Activated CD8-positive, alpha-beta memory T cell treated with anti-CD3 and anti-CD28 coated beads for 24 hours (primary cell): ENCODE measurements around the gene GNPNAT1.
"Not testable (repeated sequence)": the region's sequence is repeated elsewhere in the genome, so short reads cannot be mapped to it uniquely, and the experiment has no call there.

ENCODE experiments used
- DNase-seq: peaks from one replicate; pipeline ENCODE4 v3.0.0-alpha.2; 2020

The GNPNAT1 gene

DNA sequence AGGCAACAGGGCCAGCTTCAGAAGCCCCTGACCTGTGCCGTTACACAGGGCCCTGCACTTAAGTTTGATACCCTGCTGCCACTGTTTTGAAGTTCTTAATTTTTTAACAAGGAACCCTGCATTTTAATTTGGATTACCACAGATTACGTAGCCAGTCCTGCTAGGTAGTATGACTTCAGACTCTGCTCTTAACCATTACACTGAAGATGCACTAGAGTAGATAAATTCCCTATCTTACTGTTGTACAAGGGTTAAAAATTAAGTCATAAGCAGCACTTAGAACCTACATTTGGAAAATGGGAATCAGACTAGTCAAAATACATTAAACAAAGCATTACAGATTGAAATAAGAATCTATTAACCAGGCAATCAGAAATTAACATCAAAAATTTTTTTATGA is 2.3 kb downstream of the GNPNAT1 start:
- DNase-seq = no peak

DNA sequence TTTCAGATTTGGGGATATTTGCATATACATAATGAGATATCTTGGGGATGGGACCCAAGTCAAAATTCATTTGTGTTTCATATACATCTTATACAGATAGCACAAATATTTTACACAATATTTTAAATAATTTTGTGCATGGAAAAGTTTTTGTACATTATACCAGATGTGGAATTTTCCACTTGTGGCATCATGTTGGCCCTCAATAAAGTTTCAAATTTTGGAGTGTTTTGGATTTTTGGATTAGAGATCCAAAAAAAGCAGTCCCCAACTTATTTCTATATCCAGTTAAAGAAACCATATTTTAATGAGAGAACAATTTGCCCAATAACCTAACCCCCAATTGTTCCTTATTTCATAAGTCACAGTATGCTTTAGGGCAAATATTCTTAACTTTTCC is 4.5 kb downstream of the GNPNAT1 start:
- DNase-seq = no peak

DNA sequence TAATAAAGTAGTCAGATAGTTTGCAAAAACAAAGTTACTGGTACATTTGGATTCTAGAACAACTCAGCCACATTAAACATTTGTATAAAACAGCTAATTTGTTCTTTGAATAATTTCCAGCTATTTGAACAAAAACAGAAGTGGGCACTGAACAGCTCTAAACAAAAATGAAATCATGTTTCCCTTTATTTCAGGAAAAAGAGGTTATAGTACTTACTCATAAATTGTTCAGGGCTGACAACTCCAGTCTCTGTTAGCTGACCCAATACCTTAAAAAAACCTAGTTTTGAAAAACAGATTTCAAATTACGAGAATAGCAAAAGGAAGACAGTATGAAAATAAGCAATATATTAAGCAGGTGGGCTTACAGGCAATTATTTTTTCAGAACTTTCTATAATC is 8.2 kb downstream of the GNPNAT1 start:
- DNase-seq = no peak

GRCh38 chr14:52781629-52782028 is 9.8 kb downstream of the GNPNAT1 start:
- DNase-seq = no peak

DNA sequence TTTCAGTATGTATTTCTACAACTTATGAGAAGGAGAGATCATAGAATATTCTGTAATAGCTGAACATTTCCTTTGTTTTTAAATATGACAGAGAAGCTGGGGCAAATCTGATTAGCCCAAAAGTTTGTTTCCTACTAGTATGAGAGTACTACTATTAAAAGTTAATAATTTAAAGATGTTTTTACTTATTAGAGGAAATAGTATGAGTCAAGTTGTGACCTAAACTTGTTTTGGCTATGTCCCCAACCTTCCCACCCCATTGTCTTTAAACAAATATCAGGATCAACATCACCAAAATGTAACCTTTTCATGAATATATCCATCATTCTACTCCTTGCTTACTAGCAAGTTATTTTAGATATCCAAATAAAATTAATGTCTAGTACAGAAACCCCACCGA is 10.5 kb downstream of the GNPNAT1 start:
- DNase-seq = no peak

- no peak for DNase-seq
Observed at GRCh38 chr14:52778702-52779101, 12.7 kb downstream of the GNPNAT1 start.

DNA sequence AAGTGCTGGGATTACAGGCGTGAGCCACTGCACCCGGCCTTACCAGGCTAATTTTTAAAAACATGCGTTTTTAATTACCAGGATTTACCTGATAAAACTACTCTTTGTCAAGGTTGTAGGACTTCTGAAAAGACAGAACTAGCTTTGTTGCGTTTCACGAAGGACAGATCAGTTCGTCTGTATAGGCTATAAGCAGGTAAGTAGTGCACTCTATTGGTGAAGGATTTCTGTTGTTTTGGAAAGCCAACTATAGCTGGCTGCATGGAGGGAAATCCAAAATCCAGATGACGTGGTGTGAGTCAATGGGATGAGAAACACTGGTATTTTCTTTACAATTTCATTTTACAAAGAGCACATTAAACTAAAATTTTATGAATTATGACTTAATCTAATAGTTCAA is 14.6 kb downstream of the GNPNAT1 start:
- no peak for DNase-seq

- DNase-seq = no peak
Observed at GRCh38 chr14:52769887-52770286, 21.5 kb downstream of the GNPNAT1 start.

DNA sequence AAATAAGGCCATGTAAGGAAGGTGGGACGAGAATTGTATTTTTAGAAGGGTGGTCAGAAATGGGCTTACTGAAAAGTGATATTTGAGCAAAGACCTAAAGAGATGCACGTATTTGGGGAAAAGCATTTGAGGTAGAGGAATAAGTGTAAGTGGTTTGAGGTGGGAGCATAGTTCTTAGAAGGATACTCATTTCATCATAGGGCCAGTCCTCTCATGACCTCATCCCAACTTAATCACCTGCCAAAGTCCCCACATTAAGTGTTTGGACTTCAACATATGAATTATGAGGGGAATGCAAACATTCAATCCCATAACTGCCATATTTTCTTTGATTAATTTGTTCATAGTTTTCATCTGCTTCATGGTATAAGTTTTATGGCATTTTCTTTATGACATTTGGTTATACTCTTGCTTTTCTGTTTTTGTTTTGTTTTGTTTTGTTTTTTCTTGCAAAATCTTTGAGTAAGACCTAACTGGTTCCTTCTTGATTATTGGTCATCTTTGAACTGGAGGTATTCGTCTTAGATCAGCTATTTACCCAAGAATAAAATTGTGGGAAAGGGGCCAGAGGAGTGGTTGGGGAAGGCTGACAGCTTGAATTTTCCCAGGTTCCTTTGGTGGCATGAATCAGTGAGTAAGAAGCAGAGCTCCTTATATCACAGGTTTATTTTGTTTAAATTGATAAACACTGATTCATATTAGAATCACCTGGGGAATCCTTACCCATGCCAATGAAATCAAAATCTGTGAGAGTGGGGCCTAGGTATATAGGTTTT is 24.2 kb downstream of the GNPNAT1 start:
- no peak for DNase-seq

DNA sequence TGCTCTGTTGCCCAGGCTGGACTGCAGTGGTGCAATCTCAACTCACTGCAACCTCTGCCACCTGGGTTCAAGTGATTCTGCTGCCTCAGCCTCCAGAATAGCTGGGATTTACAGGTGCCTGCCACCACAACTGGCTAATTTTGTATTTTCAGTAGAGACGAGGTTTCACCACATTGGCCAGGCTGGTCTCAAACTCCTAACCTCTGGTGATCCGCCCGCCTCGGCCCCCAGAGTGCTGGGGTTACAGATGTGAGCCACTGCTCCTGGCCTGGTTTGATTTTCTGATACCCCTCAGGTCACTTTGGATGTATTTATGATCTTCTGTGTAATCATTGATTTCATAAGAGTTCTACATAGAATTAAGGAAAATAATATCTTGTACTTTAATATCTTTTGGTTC is 28.5 kb downstream of the GNPNAT1 start:
- DNase-seq = not testable (repeated sequence)

- no peak for DNase-seq
Observed at GRCh38 chr14:52759145-52759544, 32.3 kb downstream of the GNPNAT1 start.

- DNase-seq = no peak
Observed at GRCh38 chr14:52755607-52756316, 35.6 kb downstream of the GNPNAT1 start.

DNA sequence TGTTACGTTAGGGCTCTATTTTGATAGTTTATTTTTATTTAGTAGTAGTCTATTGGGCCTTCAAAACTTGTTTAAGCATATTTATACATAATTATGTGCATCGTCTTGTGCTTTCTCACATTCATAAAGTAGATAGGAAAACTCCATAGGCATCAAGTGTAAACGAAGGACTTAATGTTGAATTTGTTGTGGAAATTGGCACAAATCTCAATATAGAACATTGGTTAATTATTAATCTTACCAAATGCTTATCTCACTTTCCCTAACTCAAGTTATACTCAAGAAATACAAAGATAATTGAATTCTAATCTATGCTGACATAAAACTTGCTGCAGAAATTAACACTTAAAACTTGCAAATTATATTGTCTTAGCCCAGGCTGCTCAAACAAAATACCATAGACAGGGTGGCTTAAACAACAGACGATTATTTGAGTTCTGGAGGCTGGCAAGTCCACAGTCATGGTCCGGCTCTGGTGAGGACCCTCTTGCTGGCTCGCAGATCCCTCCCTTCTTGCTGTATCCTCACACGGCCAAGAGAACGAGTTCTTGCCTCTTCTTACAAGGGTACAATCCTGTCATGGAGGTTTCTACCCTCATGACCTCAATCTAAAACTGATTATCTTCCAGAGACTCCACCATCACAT is 42.6 kb downstream of the GNPNAT1 start:
- no peak for DNase-seq

DNA sequence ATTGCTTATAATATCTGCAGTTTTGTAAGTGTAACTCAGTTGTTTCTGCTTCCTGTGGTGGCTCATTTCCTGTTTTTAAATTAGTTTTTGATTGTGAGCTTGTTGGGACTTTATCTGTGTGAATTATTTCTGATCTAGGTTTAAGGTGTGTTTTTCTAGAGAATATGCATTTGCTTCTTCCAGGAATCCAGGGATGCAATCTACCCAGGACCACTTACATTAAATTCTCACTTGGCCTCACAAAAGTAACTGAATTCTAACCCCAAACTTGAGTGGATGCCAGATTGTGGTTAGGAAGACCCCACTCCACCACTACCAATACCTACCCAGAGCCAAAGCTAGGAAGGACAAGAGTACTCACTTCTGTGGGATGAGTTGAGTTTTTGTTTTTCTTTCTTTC is 49.5 kb downstream of the GNPNAT1 start:
- peak; percentile 53 for DNase-seq

DNA sequence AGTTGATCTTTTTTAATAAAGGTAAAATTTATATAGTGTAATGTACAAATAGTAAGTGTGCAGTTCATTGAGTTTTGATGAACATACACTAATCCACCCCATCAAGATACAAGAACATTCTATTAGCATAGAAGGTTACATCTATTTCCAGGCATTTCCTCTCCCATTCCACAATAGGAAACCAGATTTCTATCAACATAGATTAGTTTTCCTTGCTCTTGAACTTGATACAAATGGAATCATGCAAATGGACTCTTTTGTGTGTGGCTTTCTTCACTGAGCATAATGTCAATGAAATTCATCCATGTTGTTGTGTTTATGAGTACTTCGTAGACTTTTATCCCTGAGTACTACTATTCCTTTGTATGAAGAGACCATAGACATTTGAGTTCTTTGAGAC is 50.7 kb downstream of the GNPNAT1 start:
- DNase-seq = no peak

DNA sequence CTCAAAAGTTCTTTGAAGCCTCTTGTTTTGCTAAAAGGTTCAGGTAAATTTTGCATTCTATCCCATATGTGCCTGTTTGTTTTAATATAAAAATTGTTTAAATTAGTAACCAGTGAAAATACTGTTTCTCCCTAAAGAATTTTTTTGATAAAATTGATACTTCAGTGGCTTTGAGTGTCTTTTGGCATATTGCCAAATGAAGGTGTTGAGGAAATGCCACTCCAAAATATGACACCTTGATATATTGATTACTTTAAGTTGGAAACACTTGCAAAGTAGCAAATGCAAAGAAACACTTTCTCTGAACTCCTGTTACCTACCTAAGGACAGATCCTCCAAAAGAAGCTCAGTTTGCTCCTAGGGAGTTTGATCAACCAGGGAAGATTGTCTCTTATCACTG is 53.0 kb downstream of the GNPNAT1 start:
- DNase-seq = no peak

GRCh38 chr14:52735921-52736489 is 55.4 kb downstream of the GNPNAT1 start:
- no peak for DNase-seq

DNA sequence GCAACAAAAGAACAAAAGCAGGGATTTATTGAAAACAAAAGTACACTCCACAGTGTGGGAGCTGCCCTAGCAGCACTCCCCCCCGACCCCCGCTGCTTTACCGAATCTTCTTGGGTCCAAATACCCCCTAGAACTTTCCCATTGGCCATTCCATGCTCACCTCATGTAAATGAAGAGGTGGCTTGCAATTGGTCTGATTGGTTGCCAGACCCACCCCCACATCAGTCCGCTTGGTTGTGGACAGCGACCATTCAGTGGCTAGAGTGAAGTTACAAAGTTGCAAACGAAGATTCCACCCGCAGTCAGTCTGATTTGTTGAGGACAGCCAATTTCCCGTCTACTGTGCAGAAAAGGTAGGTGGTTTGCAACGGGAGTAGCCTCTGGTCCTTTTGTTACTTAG is 57.6 kb downstream of the GNPNAT1 start:
- DNase-seq = peak; percentile 38

DNA sequence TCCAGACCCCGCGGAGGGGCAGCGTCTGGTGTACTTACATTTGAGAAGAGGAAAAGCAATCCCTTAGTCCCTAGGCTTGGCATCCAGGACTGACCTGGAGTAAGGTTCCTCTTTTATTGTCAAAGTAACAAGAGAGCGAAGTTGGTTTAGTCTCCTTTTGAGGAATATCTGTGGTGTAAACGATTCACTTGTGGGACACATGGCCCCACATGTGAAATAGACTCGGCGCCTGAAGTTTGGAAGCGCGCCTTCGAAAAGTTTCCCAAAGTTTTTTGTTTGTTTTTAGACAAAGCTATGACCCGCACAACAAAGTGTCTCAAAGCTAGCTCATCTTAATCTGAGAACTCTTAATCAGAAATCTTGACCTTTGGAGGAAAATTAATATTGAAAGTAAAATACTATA is 60.7 kb downstream of the GNPNAT1 start:
- DNase-seq = no peak

- peak; percentile 99 for DNase-seq
Observed at GRCh38 chr14:52729925-52730708, 61.3 kb downstream of the GNPNAT1 start, which contains the start of gene STYX. TSS of gene STYX (plus strand) at chr14:52730166. CDS start at chr14:52730475, 309 bp downstream.

- no peak for DNase-seq
Observed at GRCh38 chr14:52729585-52729924, 61.9 kb downstream of the GNPNAT1 start.

- not testable (repeated sequence) for DNase-seq
Observed at GRCh38 chr14:52729035-52729434, 62.4 kb downstream of the GNPNAT1 start.

DNA sequence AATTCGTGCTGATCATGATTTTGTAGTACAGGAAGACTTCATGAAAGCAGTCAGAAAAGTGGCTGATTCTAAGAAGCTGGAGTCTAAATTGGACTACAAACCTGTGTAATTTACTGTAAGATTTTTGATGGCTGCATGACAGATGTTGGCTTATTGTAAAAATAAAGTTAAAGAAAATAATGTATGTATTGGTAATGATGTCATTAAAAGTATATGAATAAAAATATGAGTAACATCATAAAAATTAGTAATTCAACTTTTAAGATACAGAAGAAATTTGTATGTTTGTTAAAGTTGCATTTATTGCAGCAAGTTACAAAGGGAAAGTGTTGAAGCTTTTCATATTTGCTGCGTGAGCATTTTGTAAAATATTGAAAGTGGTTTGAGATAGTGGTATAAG is 63.9 kb downstream of the GNPNAT1 start:
- not testable (repeated sequence) for DNase-seq
